Tibial nerve (tissue), 4 donors: Measurements from ENCODE around the gene CHD2. TPM values are rescaled to one million over a fixed set of nuclear protein-coding genes. Genes with fewer than 3 reads are reported as not detected.

Experiments used
- DNase-seq, 2 donors: peaks; one replicate each; pipeline ENCODE4 v3.0.0-alpha.2; 2019; ENCODE audit warnings: low spot score in 2 of 2
- H3K27ac ChIP-seq, 4 donors: fragments of 200-600 bp; sonication (generic) in 3 of 4; one replicate each; pipeline ENCODE4 v1.5.1; 2017 to 2019; ENCODE audit warnings: mild to moderate bottlenecking in 1 of 4
- H3K27me3 ChIP-seq, 2 donors: fragments of 200-600 bp; sonication (generic) in 1 of 2; one replicate each; pipeline versions ENCODE4 v1.5.1 to v1.6.0; 2017 to 2019
- H3K36me3 ChIP-seq, 3 donors: fragments of 200-600 bp; sonication (generic); one replicate each; pipeline ENCODE4 v1.5.1; 2018 to 2019
- H3K4me1 ChIP-seq, 4 donors: fragments of 200-600 bp; sonication (generic) in 3 of 4; one replicate each; pipeline ENCODE4 v1.5.1; 2017 to 2019
- H3K4me3 ChIP-seq, 4 donors: fragments of 200-600 bp; sonication (generic) in 3 of 4; one replicate each; pipeline ENCODE4 v1.5.1; 2017 to 2019; ENCODE audit warnings: mild to moderate bottlenecking in 1 of 4, moderate library complexity in 1 of 4
- H3K9me3 ChIP-seq, 4 donors: fragments of 200-600 bp; sonication (generic) in 3 of 4; one replicate each; pipeline ENCODE4 v1.5.1; 2017 to 2019
- EP300 ChIP-seq, 2 donors: sonication (generic); formaldehyde crosslinking; IDR thresholded peaks; one replicate each; pipeline ENCODE4 v1.6.1; 2017; ENCODE audit warnings: antibody characterized with exemption in 2 of 2, mild to moderate bottlenecking in 1 of 2
- POLR2A ChIP-seq, 2 donors: fragments of 450-650 bp; IDR thresholded peaks; one replicate each; pipeline ENCODE4 v1.6.1; 2017; ENCODE audit warnings: antibody characterized with exemption in 2 of 2, mild to moderate bottlenecking in 2 of 2, moderate library complexity in 2 of 2
- WGBS, 2 donors: methylation state at CpG; one replicate each; pipeline ENCODE4 v1.1.5; 2018; 5-methylcytosine and 5-hydroxymethylcytosine counted together
- total RNA-seq, 4 donors: library from RNA; depleted of rRNA; stranded (reverse); fragments of >200 nt; gene quantifications; one replicate each; pipeline ENCODE4 v1.1.0, GENCODE V29; 2016
- TF ChIP-seq, protein P1 (sequence below), 5 experiments: fragments of 200-600 bp in 3 of 5; fragments of 450-650 bp in 2 of 5; sonication (generic) in 3 of 5; IDR thresholded peaks; one replicate each; pipeline ENCODE4 v1.5.1; 2016 to 2019; ENCODE audit warnings: antibody characterized with exemption in 5 of 5, mild to moderate bottlenecking in 3 of 5, moderate library complexity in 2 of 5

The CHD2 gene
- total RNA-seq, 4 donors from 2014 or later = 96.5 to 133 (median 102) TPM

DNA sequence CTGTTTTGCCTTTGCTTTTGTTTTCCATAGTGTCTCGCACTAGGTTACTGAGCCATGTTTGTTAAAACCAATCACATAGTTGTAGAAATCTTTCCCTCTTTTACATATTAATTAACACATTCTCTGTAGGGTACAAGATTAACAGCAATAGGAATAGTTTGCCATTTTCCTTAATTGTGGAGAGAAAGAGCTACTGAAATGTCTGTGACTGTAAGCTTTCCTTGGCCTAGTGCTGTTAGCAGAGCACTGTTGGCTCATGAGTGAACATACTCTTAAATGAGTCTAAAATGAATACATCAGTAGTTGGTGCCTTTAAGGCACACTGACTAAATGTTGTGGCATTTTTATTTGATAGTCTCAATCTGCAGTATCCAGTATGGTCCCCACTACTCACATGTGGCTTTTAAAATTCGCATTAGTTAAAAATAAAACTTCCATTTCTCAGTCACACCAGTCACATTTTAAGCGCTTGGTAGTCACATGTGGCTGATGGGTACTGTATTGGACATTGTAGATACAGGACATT lies 28.2 kb downstream of the CHD2 start:
- peaks cover 7 to 86% (median 25%) of the 10 kb centered on the region in 3 donors for H3K36me3 ChIP-seq
- no peaks in the 10 kb centered on the region for H3K9me3 ChIP-seq
- 92 to 95% methylated on average over 3 of the region's 3 CpGs for WGBS, 2 donors
- H3K27me3 ChIP-seq = no peaks in the 10 kb centered on the region
- no peak for DNase-seq
- no peak overlapping the region for H3K27ac ChIP-seq
- H3K4me3 ChIP-seq = no peak overlapping the region
- TF ChIP-seq POLR2A (IDR thresholded peaks at IDR 0.05) = no peak
- TF ChIP-seq, protein P1, sequence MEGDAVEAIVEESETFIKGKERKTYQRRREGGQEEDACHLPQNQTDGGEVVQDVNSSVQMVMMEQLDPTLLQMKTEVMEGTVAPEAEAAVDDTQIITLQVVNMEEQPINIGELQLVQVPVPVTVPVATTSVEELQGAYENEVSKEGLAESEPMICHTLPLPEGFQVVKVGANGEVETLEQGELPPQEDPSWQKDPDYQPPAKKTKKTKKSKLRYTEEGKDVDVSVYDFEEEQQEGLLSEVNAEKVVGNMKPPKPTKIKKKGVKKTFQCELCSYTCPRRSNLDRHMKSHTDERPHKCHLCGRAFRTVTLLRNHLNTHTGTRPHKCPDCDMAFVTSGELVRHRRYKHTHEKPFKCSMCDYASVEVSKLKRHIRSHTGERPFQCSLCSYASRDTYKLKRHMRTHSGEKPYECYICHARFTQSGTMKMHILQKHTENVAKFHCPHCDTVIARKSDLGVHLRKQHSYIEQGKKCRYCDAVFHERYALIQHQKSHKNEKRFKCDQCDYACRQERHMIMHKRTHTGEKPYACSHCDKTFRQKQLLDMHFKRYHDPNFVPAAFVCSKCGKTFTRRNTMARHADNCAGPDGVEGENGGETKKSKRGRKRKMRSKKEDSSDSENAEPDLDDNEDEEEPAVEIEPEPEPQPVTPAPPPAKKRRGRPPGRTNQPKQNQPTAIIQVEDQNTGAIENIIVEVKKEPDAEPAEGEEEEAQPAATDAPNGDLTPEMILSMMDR (IDR thresholded peaks at IDR 0.05) = no peak
- TF ChIP-seq EP300 (IDR thresholded peaks at IDR 0.05) = no peak
- peaks cover 0 to 39% (median 5%) of the 10 kb centered on the region in 4 donors for H3K4me1 ChIP-seq

DNA sequence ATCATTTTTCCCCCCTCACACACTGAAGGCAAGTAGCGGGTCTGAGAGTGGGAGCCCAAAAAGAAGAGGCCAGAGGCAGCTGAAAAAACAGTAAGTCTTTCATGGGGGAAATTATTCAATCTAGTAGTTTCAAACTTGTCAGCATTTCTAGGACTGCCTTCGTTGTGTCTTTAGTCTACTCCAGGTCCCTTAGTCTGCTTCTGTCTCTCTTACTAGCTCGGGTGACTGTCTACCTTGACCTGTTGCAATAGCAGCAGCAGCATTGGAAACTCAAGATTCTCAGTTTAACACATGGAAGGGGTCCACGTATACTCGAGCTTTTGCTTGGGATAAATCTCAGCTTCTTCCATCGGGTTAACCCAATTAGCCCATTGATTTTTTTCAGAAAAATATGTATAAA lies 28.9 kb downstream of the CHD2 start:
- 78% methylated on average over 6 of the region's 6 CpGs for WGBS, 2 donors
- Histone ChIP-seq H3K4me3 (no peak overlapping the region), H3K9me3 (no peaks in the 10 kb centered on the region), H3K27me3 (no peaks in the 10 kb centered on the region), H3K4me1 (peaks cover 0 to 35% (median 6%) of the 10 kb centered on the region in 4 donors), H3K27ac (no peak overlapping the region), H3K36me3 (peaks cover 9 to 93% (median 25%) of the 10 kb centered on the region in 3 donors)
- no peak for DNase-seq
- TF ChIP-seq EP300 (IDR thresholded peaks at IDR 0.05) (no peak), POLR2A (IDR thresholded peaks at IDR 0.05) (no peak)
- TF ChIP-seq, protein P1 (IDR thresholded peaks at IDR 0.05) = no peak

DNA sequence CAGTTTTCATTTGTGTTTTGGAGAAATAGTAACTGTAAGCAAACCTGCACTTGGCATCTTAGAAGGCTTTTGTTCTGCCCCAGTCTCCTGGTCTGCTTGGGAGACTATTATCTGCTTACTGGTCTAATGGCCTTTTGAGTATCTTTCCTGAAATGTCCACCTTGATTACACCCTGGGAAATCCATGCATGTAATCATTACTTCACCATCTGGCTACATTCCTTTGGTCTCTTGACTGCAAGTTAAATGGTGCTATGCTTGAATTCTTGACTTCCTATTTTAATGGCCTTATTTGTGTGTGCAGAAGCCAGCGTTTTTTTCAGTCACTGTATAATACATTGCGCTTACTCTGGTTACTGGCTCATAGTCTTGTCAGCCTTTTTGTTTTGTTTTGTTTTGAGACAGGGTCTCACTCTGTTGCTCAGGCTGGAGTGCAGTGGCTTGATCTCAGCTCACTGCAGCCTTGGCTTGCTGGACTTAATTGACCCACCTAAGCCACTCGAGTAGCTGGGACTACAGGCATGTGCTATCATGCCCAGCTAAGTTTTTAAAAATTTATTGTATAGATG lies 30.0 kb downstream of the CHD2 start:
- Histone ChIP-seq H3K27ac (no peak overlapping the region), H3K36me3 (peaks cover 9 to 99% (median 18%) of the 10 kb centered on the region in 3 donors), H3K9me3 (no peaks in the 10 kb centered on the region), H3K4me1 (peaks cover 0 to 27% (median 6%) of the 10 kb centered on the region in 4 donors), H3K4me3 (no peak overlapping the region), H3K27me3 (no peaks in the 10 kb centered on the region)
- TF ChIP-seq EP300 (IDR thresholded peaks at IDR 0.05) = no peak
- TF ChIP-seq, protein P1 (IDR thresholded peaks at IDR 0.05) = no peak
- no peak for TF ChIP-seq POLR2A (IDR thresholded peaks at IDR 0.05)
- DNase-seq = no peak
- 40 to 48% methylated on average over 3 of the region's 3 CpGs for WGBS, 2 donors

DNA sequence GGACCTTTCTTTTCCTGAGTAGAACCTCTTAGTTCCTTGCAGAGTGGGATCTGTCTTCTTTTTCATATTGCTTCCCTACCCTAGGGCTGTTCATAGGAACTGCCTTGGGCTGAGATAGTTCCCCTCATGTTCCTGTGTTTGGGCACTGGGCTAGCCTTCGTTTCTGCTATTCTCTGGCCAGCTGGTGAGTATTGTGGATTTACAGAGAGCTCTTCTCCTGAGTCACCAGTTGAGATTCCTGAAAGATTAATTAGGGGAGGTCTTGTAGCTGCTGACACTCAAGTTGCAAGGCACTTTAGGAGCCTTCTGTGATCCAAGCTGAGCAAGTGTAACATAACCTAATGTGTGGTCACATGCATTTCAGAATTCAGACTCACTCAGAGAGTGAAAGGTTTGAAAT lies 30.7 kb downstream of the CHD2 start:
- TF ChIP-seq, protein P1 (IDR thresholded peaks at IDR 0.05) = no peak
- no peak for TF ChIP-seq POLR2A (IDR thresholded peaks at IDR 0.05)
- no peak for TF ChIP-seq EP300 (IDR thresholded peaks at IDR 0.05)
- Histone ChIP-seq H3K27me3 (no peaks in the 10 kb centered on the region), H3K4me3 (no peak overlapping the region), H3K27ac (no peak overlapping the region), H3K36me3 (peaks cover 9 to 98% (median 11%) of the 10 kb centered on the region in 3 donors), H3K4me1 (peaks cover 0 to 22% (median 6%) of the 10 kb centered on the region in 4 donors), H3K9me3 (no peaks in the 10 kb centered on the region)
- 39 to 42% methylated on average over 1 of the region's 1 CpG for whole genome bisulfite sequencing, 2 donors
- DNase-seq = no peak

DNA sequence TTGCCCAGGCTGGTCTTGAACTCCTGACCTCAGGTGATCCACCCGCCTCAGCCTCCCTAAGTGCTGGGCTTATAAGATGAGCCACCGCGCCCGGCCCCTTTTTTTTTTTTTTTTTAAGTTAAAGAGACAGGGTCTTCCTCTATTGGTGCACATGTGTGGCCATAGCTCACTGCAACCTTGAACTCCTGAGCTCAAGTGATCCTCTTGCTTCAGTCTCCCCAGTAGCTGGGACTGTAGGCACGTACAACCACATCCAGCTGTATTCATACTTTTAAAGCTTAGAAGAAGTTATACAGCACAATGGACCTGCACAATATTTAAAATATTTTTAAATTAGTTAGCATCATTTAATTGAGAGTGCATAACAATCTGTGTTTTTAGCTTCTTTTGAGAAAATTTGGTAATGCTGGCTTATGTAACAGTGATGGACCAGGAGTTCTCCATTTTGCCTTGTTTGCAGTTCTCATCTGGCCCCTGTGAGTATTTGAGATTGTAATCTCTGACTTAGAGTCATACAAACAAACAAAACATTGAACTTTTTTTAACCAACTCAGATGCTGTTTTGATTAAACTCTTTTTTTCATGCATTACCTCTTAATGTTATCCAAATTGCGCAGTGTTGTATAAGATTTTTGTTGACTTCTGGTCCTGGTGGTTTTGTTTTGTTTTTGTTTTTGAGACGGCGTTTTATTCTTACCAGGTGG lies 33.0 kb downstream of the CHD2 start:
- peaks cover 0 to 16% (median 4%) of the 10 kb centered on the region in 4 donors for H3K4me1 ChIP-seq
- TF ChIP-seq, protein P1 (IDR thresholded peaks at IDR 0.05) = no peak
- TF ChIP-seq EP300 (IDR thresholded peaks at IDR 0.05) (no peak), POLR2A (IDR thresholded peaks at IDR 0.05) (no peak)
- 92 to 94% methylated on average over 8 of the region's 8 CpGs for WGBS, 2 donors

More for the DNA sequence above, 33.0 kb downstream of the CHD2 start:
- DNase-seq = no peak
- Histone ChIP-seq H3K4me3 (no peak overlapping the region), H3K27ac (no peak overlapping the region), H3K27me3 (no peaks in the 10 kb centered on the region), H3K9me3 (no peaks in the 10 kb centered on the region), H3K36me3 (peaks cover 9 to 92% (median 18%) of the 10 kb centered on the region in 3 donors)
